WTC11 (cell line): ENCODE results near the gene IRF7. TPM values are rescaled to one million over a fixed set of nuclear protein-coding genes. Genes with fewer than 3 reads are reported as not detected.

ENCODE experiments used
- ATAC-seq: fragments of 200-7000 bp; cut with Tn5 transposase; 2 replicates; pipeline ENCODE4 v1.10.0; 2021; ENCODE audit warnings: mild to moderate bottlenecking, moderate library complexity
- CTCF ChIA-PET: fragments of 300-600 bp; sonication (Branson Sonifier 250); formaldehyde crosslinking; loops from one replicate; lab custom pipeline; 2021; ENCODE audit warnings: antibody characterized with exemption; lab: Charles Lee
- POLR2A ChIA-PET: fragments of 350-600 bp; sonication (Branson Sonifier 250); formaldehyde crosslinking; loops from one replicate; lab custom pipeline; 2021; ENCODE audit warnings: antibody characterized with exemption; lab: Charles Lee
- DNase-seq: peaks from one replicate; pipeline ENCODE4 v3.0.0; 2021; ENCODE audit warnings: low spot score
- H3K27ac Mint-ChIP-seq: 2 replicates; pipeline ENCODE4 v1.8.0; 2021; ENCODE audit warnings: mixed read lengths
- H3K27me3 Mint-ChIP-seq: 2 replicates; pipeline ENCODE4 v1.8.0; 2021; ENCODE audit warnings: low read depth, mild to moderate bottlenecking, moderate library complexity, mixed read lengths
- H3K36me3 Mint-ChIP-seq: 2 replicates; pipeline ENCODE4 v1.8.0; 2021; ENCODE audit warnings: mixed read lengths
- H3K4me1 Mint-ChIP-seq: 2 replicates; pipeline ENCODE4 v1.8.0; 2022; ENCODE audit warnings: mixed read lengths
- H3K4me3 Mint-ChIP-seq: 2 replicates; pipeline ENCODE4 v1.8.0; 2021; ENCODE audit warnings: mild to moderate bottlenecking, moderate library complexity, mixed read lengths
- H3K9me3 Mint-ChIP-seq: 2 replicates; pipeline ENCODE4 v1.8.0; 2021; ENCODE audit warnings: mixed read lengths
- ATF1 ChIP-seq: sonication (generic); formaldehyde crosslinking; IDR thresholded peaks from 2 replicates; pipeline ENCODE4 v1.8.1; 2023; ENCODE audit warnings: mild to moderate bottlenecking, moderate library complexity, missing genetic modification reagents
- EMX1 ChIP-seq: fragments of 250-450 bp; sonication (Bioruptor Pico); IDR thresholded peaks from 2 replicates; pipeline ENCODE4 v1.8.0; 2021; ENCODE audit warnings: mild to moderate bottlenecking
- ETV6 ChIP-seq: sonication (generic); formaldehyde crosslinking; IDR thresholded peaks from 2 replicates; pipeline ENCODE4 v1.8.1; 2022; ENCODE audit warnings: mild to moderate bottlenecking, missing genetic modification reagents
- GRHL2 ChIP-seq: fragments of 250-450 bp; sonication (Bioruptor Pico); IDR thresholded peaks from 2 replicates; pipeline ENCODE4 v1.8.0; 2022; ENCODE audit warnings: mild to moderate bottlenecking, moderate library complexity; ENCODE audit not compliant: insufficient replicate concordance, severe bottlenecking
- HMGA2 ChIP-seq: fragments of 250-450 bp; sonication (Bioruptor Pico); IDR thresholded peaks from 2 replicates; pipeline ENCODE4 v1.4.0; 2021; ENCODE audit warnings: mild to moderate bottlenecking, moderate library complexity
- HMGXB4 ChIP-seq: sonication (generic); formaldehyde crosslinking; IDR thresholded peaks from 2 replicates; pipeline ENCODE4 v1.8.1; 2023; ENCODE audit warnings: mild to moderate bottlenecking, moderate library complexity, missing genetic modification reagents
- JUN ChIP-seq: sonication (generic); formaldehyde crosslinking; IDR thresholded peaks from 2 replicates; pipeline ENCODE4 v1.8.0; 2023; ENCODE audit warnings: mild to moderate bottlenecking, missing genetic modification reagents
- MXD4 ChIP-seq: fragments of 250-450 bp; sonication (Bioruptor Pico); IDR thresholded peaks from 2 replicates; pipeline ENCODE4 v1.8.0; 2021; ENCODE audit warnings: mild to moderate bottlenecking, moderate library complexity, borderline replicate concordance
- NFATC4 ChIP-seq: fragments of 250-450 bp; sonication (Bioruptor Pico); IDR thresholded peaks from 2 replicates; pipeline ENCODE4 v1.9.0; 2021; ENCODE audit warnings: mild to moderate bottlenecking
- NFE2L1 ChIP-seq: sonication (generic); formaldehyde crosslinking; IDR thresholded peaks from 2 replicates; pipeline ENCODE4 v1.8.1; 2023; ENCODE audit warnings: missing genetic modification reagents
- PREB ChIP-seq: sonication (generic); formaldehyde crosslinking; IDR thresholded peaks from 2 replicates; pipeline ENCODE4 v1.8.1; 2022; ENCODE audit warnings: mild to moderate bottlenecking, missing genetic modification reagents, moderate library complexity, borderline replicate concordance
- PRRX2 ChIP-seq: fragments of 250-450 bp; sonication (Bioruptor Pico); IDR thresholded peaks from 2 replicates; pipeline ENCODE4 v1.8.0; 2021; ENCODE audit warnings: mild to moderate bottlenecking
- RELA ChIP-seq: sonication (generic); formaldehyde crosslinking; IDR thresholded peaks from 2 replicates; pipeline ENCODE4 v1.8.1; 2022; ENCODE audit warnings: missing genetic modification reagents, mild to moderate bottlenecking, borderline replicate concordance
- USF1 ChIP-seq: sonication (generic); formaldehyde crosslinking; IDR thresholded peaks from 2 replicates; pipeline ENCODE4 v1.8.0; 2022; ENCODE audit warnings: mild to moderate bottlenecking, missing genetic modification reagents
- ZNF232 ChIP-seq: sonication (generic); formaldehyde crosslinking; IDR thresholded peaks from 2 replicates; pipeline ENCODE4 v1.8.0; 2022; ENCODE audit warnings: mild to moderate bottlenecking, missing genetic modification reagents
- ZNF263 ChIP-seq: sonication (generic); formaldehyde crosslinking; IDR thresholded peaks from 2 replicates; pipeline ENCODE4 v1.8.1; 2022; ENCODE audit warnings: low read depth, mild to moderate bottlenecking, moderate library complexity, missing genetic modification reagents
- ZNF396 ChIP-seq: fragments of 250-450 bp; sonication (Bioruptor Pico); IDR thresholded peaks from 2 replicates; pipeline ENCODE4 v1.8.0; 2021; ENCODE audit warnings: mild to moderate bottlenecking, moderate library complexity, borderline replicate concordance
- ZNF416 ChIP-seq: fragments of 250-450 bp; sonication (Bioruptor Pico); IDR thresholded peaks from 2 replicates; pipeline ENCODE4 v1.9.0; 2021; ENCODE audit warnings: mild to moderate bottlenecking, inconsistent platforms
- ZNF425 ChIP-seq: fragments of 250-450 bp; sonication (Bioruptor Pico); conservative IDR thresholded peaks from 2 replicates; pipeline ENCODE4 v1.9.0; 2021; ENCODE audit warnings: mild to moderate bottlenecking
- ZNF512 ChIP-seq: sonication (generic); formaldehyde crosslinking; IDR thresholded peaks from 2 replicates; pipeline ENCODE4 v1.8.1; 2022; ENCODE audit warnings: missing genetic modification reagents, borderline replicate concordance
- ZSCAN18 ChIP-seq: fragments of 250-450 bp; sonication (Bioruptor Pico); IDR thresholded peaks from 2 replicates; pipeline ENCODE4 v2.1.2; 2022; ENCODE audit warnings: mild to moderate bottlenecking, moderate library complexity
- total RNA-seq: library from RNA; stranded (reverse); gene quantifications from 3 replicates; pipeline ENCODE4 v1.2.3, GENCODE V29; 2021

IRF7 gene
- total RNA-seq, 1 experiment from 2014 or later = 11.1 TPM

- TF ChIP-seq ZNF425 (CRISPR knock-in tag) = no peak
- TF ChIP-seq ZNF232 (CRISPR knock-in tag) = no peak
- no peak for TF ChIP-seq ZNF396 (CRISPR knock-in tag)
- no peak for TF ChIP-seq USF1 (CRISPR knock-in tag)
- TF ChIP-seq EMX1 = no peak
- no peak for TF ChIP-seq ZNF263
- TF ChIP-seq NFATC4 = no peak
- TF ChIP-seq ETV6 = no peak
Measured at GRCh38 chr11:625636-626268, 10.0 kb upstream of the IRF7 start (continued).

- no peaks in the 10 kb centered on the region for H3K9me3 Mint-ChIP-seq
- H3K27ac Mint-ChIP-seq = no peak within 1 kb of the TSS
- CTCF ChIA-PET = interaction anchor here (0.8 kb wide), 1 partner anchor 71 kb away, joined by 3 read pairs; no protein-coding TSS in a partner anchor
- peaks cover 13% of the 10 kb centered on the region for H3K4me1 Mint-ChIP-seq
- POLR2A ChIA-PET = no interaction called here
- peaks cover 27% of the 10 kb centered on the region for H3K27me3 Mint-ChIP-seq
- H3K36me3 Mint-ChIP-seq = no peaks in the 10 kb centered on the region
- H3K4me3 Mint-ChIP-seq = no peak within 1 kb of the TSS
- DNase-seq = no peak
- ATAC-seq = peak; percentile 4; the same call in 1 of the 2 replicates
- TF ChIP-seq ETV6 = no peak
- no peak for TF ChIP-seq HMGXB4
- no peak for TF ChIP-seq HMGA2 (CRISPR knock-in tag)
- no peak for TF ChIP-seq GRHL2 (CRISPR knock-in tag)
- TF ChIP-seq PREB (CRISPR knock-in tag) = no peak
- TF ChIP-seq ZNF425 (CRISPR knock-in tag) = no peak
- TF ChIP-seq ZNF416 (CRISPR knock-in tag) = no peak
- no peak for TF ChIP-seq ATF1
- TF ChIP-seq PRRX2 = no peak
- no peak for TF ChIP-seq JUN
- TF ChIP-seq EMX1 = no peak
- no peak for TF ChIP-seq MXD4
- no peak for TF ChIP-seq ZSCAN18
- no peak for TF ChIP-seq RELA (CRISPR knock-in tag)
- no peak for TF ChIP-seq NFE2L1
- no peak for TF ChIP-seq NFATC4
- TF ChIP-seq ZNF512 (CRISPR knock-in tag) = no peak
Measured at GRCh38 chr11:624705-625635, 9.2 kb upstream of the IRF7 start, which contains the start of gene CDHR5. TSS of gene CDHR5 (minus strand) at chr11:624955. CDS start at chr11:624902, 53 bp downstream.
